Activated T-helper 1 cell treated with anti-CD3 and anti-CD28 coated beads, Interleukin-2, amount 50 U/mL, for 16 hours (primary cell): ENCODE measurements around the gene IFIT5.
"Not testable (repeated sequence)": the region's sequence is repeated elsewhere in the genome, so short reads cannot be mapped to it uniquely, and the experiment has no call there.

ENCODE experiments used
- DNase-seq, 2 donors: peaks; one replicate each; pipeline ENCODE4 v3.0.0-alpha.2; 2020; ENCODE audit warnings: low read depth in 1 of 2, low spot score in 1 of 2

The IFIT5 gene, protein sequence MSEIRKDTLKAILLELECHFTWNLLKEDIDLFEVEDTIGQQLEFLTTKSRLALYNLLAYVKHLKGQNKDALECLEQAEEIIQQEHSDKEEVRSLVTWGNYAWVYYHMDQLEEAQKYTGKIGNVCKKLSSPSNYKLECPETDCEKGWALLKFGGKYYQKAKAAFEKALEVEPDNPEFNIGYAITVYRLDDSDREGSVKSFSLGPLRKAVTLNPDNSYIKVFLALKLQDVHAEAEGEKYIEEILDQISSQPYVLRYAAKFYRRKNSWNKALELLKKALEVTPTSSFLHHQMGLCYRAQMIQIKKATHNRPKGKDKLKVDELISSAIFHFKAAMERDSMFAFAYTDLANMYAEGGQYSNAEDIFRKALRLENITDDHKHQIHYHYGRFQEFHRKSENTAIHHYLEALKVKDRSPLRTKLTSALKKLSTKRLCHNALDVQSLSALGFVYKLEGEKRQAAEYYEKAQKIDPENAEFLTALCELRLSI

DNA sequence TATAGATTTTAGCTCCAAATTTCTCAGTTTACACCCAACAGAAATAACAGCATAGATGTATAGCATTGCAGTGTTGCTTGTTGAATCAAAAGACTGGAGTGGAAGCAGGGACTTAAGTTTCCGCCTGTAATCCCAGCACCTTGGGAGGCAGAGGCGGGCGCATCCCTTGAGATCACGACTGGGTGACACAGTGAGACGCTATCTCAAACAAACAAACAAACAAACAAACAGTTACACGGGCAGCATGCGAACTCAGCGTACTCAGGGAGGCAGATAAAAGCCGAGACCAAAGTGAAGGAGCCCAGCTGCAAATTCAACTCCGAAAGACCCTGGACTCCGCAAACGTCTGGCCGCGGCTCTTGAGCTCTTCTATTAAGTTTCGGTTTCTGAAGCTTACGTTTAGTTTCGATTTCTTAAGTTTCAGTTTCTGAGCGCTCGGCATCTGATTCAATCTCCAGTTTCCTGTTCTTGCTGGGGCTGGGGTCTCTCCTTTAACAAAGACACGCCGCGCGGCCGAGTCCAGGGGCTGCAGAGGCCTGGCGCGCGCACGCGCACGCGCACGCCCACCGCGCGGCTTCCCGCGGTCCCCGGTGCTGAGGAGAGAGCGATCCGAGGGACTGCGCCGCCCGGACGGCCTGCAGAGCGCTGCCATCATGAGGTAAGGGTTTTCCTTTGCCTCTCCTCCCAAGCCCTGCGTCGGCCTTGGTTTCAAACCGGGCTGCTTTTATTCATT is at the start of gene IFIT5:
IFIT5 (plus strand) TSS at position 423 of the 733 bp plus-strand sequence; CDS start at position 654, 231 bp downstream.
- DNase-seq, result peak; percentile 41 to 47

DNA sequence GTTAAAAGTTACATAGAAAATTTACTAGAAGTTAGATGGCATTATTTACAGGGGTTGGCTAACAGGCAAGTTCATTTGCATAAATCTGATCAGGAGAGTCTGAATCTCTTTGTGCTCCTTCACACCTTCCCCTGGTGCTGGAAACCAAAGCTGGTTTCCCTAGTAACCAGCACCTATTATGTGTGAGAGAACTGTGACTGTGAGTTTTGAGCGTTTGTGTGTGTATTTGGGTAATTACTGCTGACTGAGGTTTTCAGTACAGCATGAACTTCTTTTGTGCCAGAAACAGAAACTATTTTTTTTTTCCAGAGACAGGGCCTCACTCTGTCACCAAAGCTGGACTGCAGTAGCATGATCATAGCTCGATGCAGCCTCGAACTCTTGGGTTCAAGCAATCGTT is 46.8 kb upstream of the IFIT5 start:
- no peak for DNase-seq

- no peak for DNase-seq
Measured at GRCh38 chr10:89368129-89368528, 46.2 kb upstream of the IFIT5 start.

- no peak for DNase-seq
Measured at GRCh38 chr10:89369156-89370105, 44.9 kb upstream of the IFIT5 start.

DNA sequence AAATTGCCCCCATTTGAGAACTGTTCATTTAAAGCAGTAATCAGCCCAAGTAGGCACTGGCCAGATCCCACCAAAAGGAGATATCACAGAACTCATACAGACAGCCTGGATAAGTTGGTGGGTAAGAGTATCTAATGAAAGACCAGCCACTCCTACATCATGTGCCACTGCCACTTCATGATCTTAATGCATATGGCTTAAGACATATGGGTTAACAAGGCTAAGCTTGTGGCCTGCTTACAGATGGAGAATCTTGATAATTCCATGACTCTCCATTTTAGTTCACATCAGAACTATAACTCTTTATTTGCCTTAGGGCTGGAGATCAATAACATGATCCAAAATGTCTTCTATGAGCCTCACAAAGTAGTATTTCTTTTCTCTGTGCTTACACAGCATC is 43.3 kb upstream of the IFIT5 start:
- no peak for DNase-seq

GRCh38 chr10:89371987-89372386 is 42.4 kb upstream of the IFIT5 start:
- no peak for DNase-seq

GRCh38 chr10:89373916-89374711 is 40.3 kb upstream of the IFIT5 start:
- no peak for DNase-seq

- DNase-seq, result no peak
Measured at GRCh38 chr10:89374713-89375141, 39.6 kb upstream of the IFIT5 start.

- no peak for DNase-seq
Measured at GRCh38 chr10:89377705-89378637, 36.4 kb upstream of the IFIT5 start, which contains the start of gene IFIT1B. Gene IFIT1B (plus strand): TSS chr10:89378056. CDS start chr10:89378136, 80 bp downstream.

- DNase-seq, result no peak
Measured at GRCh38 chr10:89379103-89379502, 35.3 kb upstream of the IFIT5 start.

- DNase-seq, result no peak
Measured at GRCh38 chr10:89382757-89383156, 31.6 kb upstream of the IFIT5 start.

DNA sequence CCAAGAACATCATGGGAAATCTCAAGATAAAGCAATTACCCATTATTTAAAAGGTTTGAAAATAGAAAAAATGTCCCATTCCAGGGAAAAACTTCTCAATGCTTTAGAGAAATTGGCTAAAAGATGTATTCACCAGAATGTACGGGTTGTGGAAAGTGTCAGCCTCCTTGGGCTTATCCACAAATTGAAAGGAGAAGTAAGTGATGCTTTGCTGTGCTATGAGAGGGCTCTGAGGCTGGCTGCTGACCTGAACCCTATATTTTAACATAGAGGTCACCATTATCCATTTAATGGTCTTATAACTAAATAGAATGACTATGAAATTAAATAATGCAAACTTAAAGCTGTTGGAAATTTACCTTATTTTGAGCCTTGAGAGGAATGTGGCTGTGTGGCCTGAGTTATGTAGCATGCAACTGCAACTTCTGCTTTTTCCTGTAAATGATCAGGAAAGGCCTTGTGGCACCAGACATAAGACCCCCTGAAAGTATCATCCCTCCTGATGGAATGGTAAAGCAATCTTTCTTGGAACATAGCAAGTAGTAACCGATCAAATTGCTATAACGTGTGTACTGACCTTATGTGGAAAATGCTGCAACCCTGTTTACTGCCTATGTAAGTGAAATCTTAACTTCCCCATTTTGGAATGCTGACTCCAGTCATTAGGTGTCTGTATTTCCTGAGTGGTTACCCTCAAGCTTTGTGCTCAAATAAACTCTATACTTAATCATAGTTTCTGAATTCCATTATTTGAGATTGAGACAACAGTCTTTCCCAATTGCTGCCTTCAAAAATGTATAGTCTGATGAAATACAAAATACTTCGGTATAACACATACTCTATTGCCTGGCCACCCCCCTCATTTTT is 29.7 kb upstream of the IFIT5 start:
- no peak for DNase-seq

DNA sequence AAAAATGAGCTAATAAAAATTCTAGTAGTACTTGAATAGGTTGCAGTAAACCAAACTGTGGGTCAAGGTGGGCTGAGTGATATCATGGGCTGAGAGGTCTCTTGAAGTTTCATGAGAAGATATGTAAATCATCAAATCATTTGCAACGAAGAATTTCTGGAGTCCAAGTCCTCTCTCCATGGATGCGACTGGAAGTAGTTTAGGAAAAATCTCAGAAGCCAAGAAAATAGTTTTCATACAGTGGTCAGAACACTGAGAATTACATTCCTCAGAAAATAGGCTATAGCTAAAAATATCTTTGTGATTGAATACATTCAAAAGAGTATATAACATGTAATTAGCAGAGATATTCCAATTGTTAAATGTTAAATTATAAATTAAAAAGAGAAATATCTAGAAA is 25.6 kb upstream of the IFIT5 start:
- DNase-seq, result no peak

- DNase-seq, result no peak
Measured at GRCh38 chr10:89389254-89389653, 25.1 kb upstream of the IFIT5 start.

GRCh38 chr10:89390476-89391225 is 23.7 kb upstream of the IFIT5 start:
- DNase-seq, result no peak

DNA sequence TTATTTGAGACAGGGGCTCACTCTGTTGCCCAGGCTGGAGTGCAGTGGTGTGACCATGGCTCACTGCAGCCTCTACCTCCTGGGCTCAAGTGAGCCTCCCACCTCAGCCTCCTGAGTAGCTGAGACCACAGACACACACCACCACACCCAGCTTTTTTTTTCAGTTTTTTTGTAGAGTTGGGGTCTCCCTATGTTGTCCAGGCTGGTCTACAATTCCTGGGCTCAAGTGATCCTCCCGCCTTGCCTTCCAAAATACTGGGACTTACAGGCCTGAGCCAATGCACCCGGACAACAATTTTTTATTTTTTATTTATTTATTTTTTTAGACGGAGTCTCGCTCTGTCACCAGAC is 23.2 kb upstream of the IFIT5 start:
- not testable (repeated sequence) for DNase-seq
